Liver (tissue), 9 donors: Measurements from ENCODE around the gene NBEA. TPM values are rescaled to one million over a fixed set of nuclear protein-coding genes. Genes with fewer than 3 reads are reported as not detected.

Experiments
- DNase-seq: peaks from one replicate; pipeline ENCODE4 v3.0.0-alpha.2; 2017; ENCODE audit warnings: low spot score
- H3K27ac ChIP-seq, 2 donors: one replicate each; pipeline ENCODE4 v1.7.0; 2013; ENCODE audit warnings: inconsistent platforms in 2 of 2, low read length in 2 of 2, control low read depth in 1 of 2, low read depth in 1 of 2, mild to moderate bottlenecking in 1 of 2
- H3K27me3 ChIP-seq, 4 donors: one replicate each; pipeline versions ENCODE4 v1.6.1 to v1.7.0; 2013; ENCODE audit warnings: low read length in 3 of 4, inconsistent platforms in 1 of 4, mild to moderate bottlenecking in 1 of 4, moderate library complexity in 1 of 4; ENCODE audit not compliant: control insufficient read depth in 4 of 4, insufficient read depth in 4 of 4
- H3K36me3 ChIP-seq, 4 donors: one replicate each; pipeline versions ENCODE4 v1.6.1 to v1.7.0; 2013; ENCODE audit warnings: low read length in 3 of 4, mild to moderate bottlenecking in 3 of 4, low read depth in 1 of 4, moderate library complexity in 1 of 4; ENCODE audit not compliant: control insufficient read depth in 4 of 4, insufficient read depth in 3 of 4
- H3K4me1 ChIP-seq, 4 donors: one replicate each; pipeline versions ENCODE4 v1.6.1 to v1.7.0; 2013; ENCODE audit warnings: low read length in 3 of 4, mild to moderate bottlenecking in 3 of 4, moderate library complexity in 1 of 4; ENCODE audit not compliant: control insufficient read depth in 4 of 4, insufficient read depth in 4 of 4
- H3K4me3 ChIP-seq, 3 donors: one replicate each; pipeline versions ENCODE4 v1.6.1 to v1.7.0; 2013; ENCODE audit warnings: low read length in 3 of 3, control low read depth in 1 of 3, low read depth in 1 of 3, mild to moderate bottlenecking in 1 of 3
- H3K9ac ChIP-seq, 2 donors: one replicate each; pipeline ENCODE4 v1.7.0; 2013; ENCODE audit warnings: low read length in 2 of 2, mild to moderate bottlenecking in 2 of 2, moderate library complexity in 2 of 2, control low read depth in 1 of 2, low read depth in 1 of 2
- H3K9me3 ChIP-seq, 4 donors: one replicate each; pipeline versions ENCODE4 v1.6.1 to v1.7.0; 2013; ENCODE audit warnings: low read length in 3 of 4; ENCODE audit not compliant: control insufficient read depth in 4 of 4
- CTCF ChIP-seq: fragments of 150-350 bp; IDR thresholded peaks from 2 replicates; pipeline ENCODE4 v1.5.1; 2017; ENCODE audit warnings: improper control_type of control experiment, low read depth, low read length; ENCODE audit not compliant: missing input control
- EGR1 ChIP-seq, 2 donors: IDR thresholded peaks; 2 replicates each; pipeline ENCODE4 v1.6.1; 2016 to 2018; ENCODE audit warnings: antibody characterized with exemption in 2 of 2, low read depth in 2 of 2
- FOXA1 ChIP-seq: IDR thresholded peaks from 2 replicates; pipeline ENCODE4 v1.6.1; 2016; ENCODE audit warnings: antibody characterized with exemption
- FOXA2 ChIP-seq: IDR thresholded peaks from 2 replicates; pipeline ENCODE4 v1.6.1; 2016; ENCODE audit warnings: antibody characterized with exemption
- GABPA ChIP-seq, 2 donors: IDR thresholded peaks in 1 of 2; conservative IDR thresholded peaks in 1 of 2; 2 replicates each; pipeline ENCODE4 v1.6.1; 2016; ENCODE audit warnings: antibody characterized with exemption in 2 of 2, mild to moderate bottlenecking in 1 of 2, moderate library complexity in 1 of 2
- HNF4A ChIP-seq, 2 donors: conservative IDR thresholded peaks; 2 replicates each; pipeline ENCODE4 v1.6.1; 2016; ENCODE audit warnings: antibody characterized with exemption in 2 of 2, mild to moderate bottlenecking in 2 of 2
- HNF4G ChIP-seq: IDR thresholded peaks from 2 replicates; pipeline ENCODE4 v1.6.1; 2016; ENCODE audit warnings: antibody characterized with exemption
- JUND ChIP-seq, 2 donors: IDR thresholded peaks; 2 replicates each; pipeline ENCODE4 v1.6.1; 2016; ENCODE audit warnings: antibody characterized with exemption in 2 of 2
- MAX ChIP-seq: IDR thresholded peaks from 2 replicates; pipeline ENCODE4 v1.6.1; 2016; ENCODE audit warnings: antibody characterized with exemption
- NR2F2 ChIP-seq: IDR thresholded peaks from 2 replicates; pipeline ENCODE4 v1.6.1; 2016; ENCODE audit warnings: antibody characterized with exemption
- RAD21 ChIP-seq, 2 donors: IDR thresholded peaks; 2 replicates each; pipeline ENCODE4 v1.6.1; 2016; ENCODE audit warnings: antibody characterized with exemption in 2 of 2, mild to moderate bottlenecking in 2 of 2
- REST ChIP-seq: IDR thresholded peaks from 2 replicates; pipeline ENCODE4 v1.6.1; 2016; ENCODE audit warnings: antibody characterized with exemption, mild to moderate bottlenecking
- RXRA ChIP-seq, 2 donors: IDR thresholded peaks; 2 replicates each; pipeline ENCODE4 v1.6.1; 2017 to 2018; ENCODE audit warnings: antibody characterized with exemption in 2 of 2, mild to moderate bottlenecking in 1 of 2
- SP1 ChIP-seq: IDR thresholded peaks from 2 replicates; pipeline ENCODE4 v1.6.1; 2018; ENCODE audit warnings: antibody characterized with exemption, mild to moderate bottlenecking
- TAF1 ChIP-seq: conservative IDR thresholded peaks from 2 replicates; pipeline ENCODE4 v1.6.1; 2016; ENCODE audit warnings: antibody characterized with exemption, mild to moderate bottlenecking
- YY1 ChIP-seq: IDR thresholded peaks from 2 replicates; pipeline ENCODE4 v1.6.1; 2016; ENCODE audit warnings: antibody characterized with exemption, mild to moderate bottlenecking
- ZBTB33 ChIP-seq: IDR thresholded peaks from 2 replicates; pipeline ENCODE4 v1.6.1; 2016; ENCODE audit warnings: antibody characterized with exemption
- WGBS: extraction: QIAGEN DNeasy Blood & Tissue Kit; methylation state at CpG from one replicate; pipeline ENCODE4 v1.1.7; 2013; 5-methylcytosine and 5-hydroxymethylcytosine counted together
- polyA plus RNA-seq, 2 donors: library from polyadenylated mRNA; stranded (reverse) in 1 of 2; unstranded in 1 of 2; fragments of 200-250 nt in 1 of 2; fragments of >200 nt in 1 of 2; fragmentation: Nextera tagmentation in 1 of 2; extraction: Ambion mirVana in 1 of 2; gene quantifications; one replicate each; pipeline versions ENCODE4 v1.2.1 to v1.2.3, GENCODE V29; 2013 to 2015
- total RNA-seq, 2 donors: library from RNA; depleted of rRNA; stranded (reverse); fragments of >200 nt; gene quantifications; one replicate each; pipeline ENCODE4 v1.2.3, GENCODE V29; 2014
- TF ChIP-seq, protein P1 (sequence below): IDR thresholded peaks from 2 replicates; pipeline ENCODE4 v1.6.1; 2016; ENCODE audit warnings: antibody characterized with exemption
- donor health status: healthy.
- donor health status: healthy.
- donor health status: healthy.
- donor health status: healthy.
- donor health status: healthy.

NBEA gene
- total and polyA plus RNA-seq, 4 donors, result 0.24 to 3.5 (median 1.4) TPM

DNA sequence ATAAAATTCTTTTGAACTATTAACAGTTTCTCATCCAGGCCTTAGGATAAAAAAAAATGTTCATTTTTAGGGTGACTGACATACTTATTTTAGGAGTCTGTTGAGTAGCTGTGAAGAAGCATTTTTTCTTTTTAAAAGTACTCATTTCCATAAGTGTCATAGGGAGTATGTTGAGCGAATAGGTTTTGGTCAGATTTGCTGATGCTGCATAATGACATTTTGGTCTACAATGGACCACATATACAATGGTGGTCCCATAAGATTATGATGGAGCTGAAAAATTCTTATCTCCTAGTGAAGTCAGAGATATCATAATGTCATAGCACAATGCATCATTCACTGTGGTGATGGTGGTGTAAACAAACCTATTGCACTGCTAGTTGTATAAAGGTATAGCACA lies 17.4 kb downstream of the NBEA start:
- H3K9me3 ChIP-seq, result no peaks in the 10 kb centered on the region
- no peak overlapping the region for H3K9ac ChIP-seq
- DNase-seq, result no peak
- TF ChIP-seq HNF4G, result no peak
- no peak for TF ChIP-seq CTCF
- no peak for TF ChIP-seq ZBTB33
- TF ChIP-seq YY1, result no peak
- no peak for TF ChIP-seq EGR1 (IDR thresholded peaks at IDR 0.05; ENCODE audit: low read depth in 2 of 2)
- TF ChIP-seq REST, result no peak
- TF ChIP-seq MAX, result no peak
- TF ChIP-seq TAF1, result no peak
- no peak for TF ChIP-seq RAD21 (IDR thresholded peaks at IDR 0.05)
- no peak for TF ChIP-seq FOXA2
- TF ChIP-seq RXRA (IDR thresholded peaks at IDR 0.05), result no peak
- TF ChIP-seq, protein P1, sequence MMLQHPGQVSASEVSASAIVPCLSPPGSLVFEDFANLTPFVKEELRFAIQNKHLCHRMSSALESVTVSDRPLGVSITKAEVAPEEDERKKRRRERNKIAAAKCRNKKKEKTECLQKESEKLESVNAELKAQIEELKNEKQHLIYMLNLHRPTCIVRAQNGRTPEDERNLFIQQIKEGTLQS, result no peak
- TF ChIP-seq JUND (IDR thresholded peaks at IDR 0.05), result no peak
- no peak for TF ChIP-seq NR2F2
- no peak for TF ChIP-seq SP1
- TF ChIP-seq GABPA (IDR thresholded peaks at IDR 0.05 in 1 of 2, conservative IDR thresholded peaks at IDR 0.05 in 1 of 2), result no peak
- TF ChIP-seq FOXA1, result no peak
- no peak for TF ChIP-seq HNF4A (conservative IDR thresholded peaks at IDR 0.05)
- H3K27ac ChIP-seq, result no peak overlapping the region
- 96% methylated on average over 1 of the region's 1 CpG for WGBS
- no peaks in the 10 kb centered on the region for H3K27me3 ChIP-seq
- no peaks in the 10 kb centered on the region for H3K36me3 ChIP-seq
- H3K4me3 ChIP-seq, result no peak overlapping the region
- H3K4me1 ChIP-seq, result no peaks in the 10 kb centered on the region
